Neural cell (in vitro differentiated cells): Measurements from ENCODE around the gene ELMO1. TPM values are rescaled to one million over a fixed set of nuclear protein-coding genes. Genes with fewer than 3 reads are reported as not detected.

Experiments used
- H2AFZ ChIP-seq: fragments of 200-600, 300-800 bp; sonication (generic), shearing (Covaris generic); 2 replicates; pipeline ENCODE4 v1.6.0; 2014; ENCODE audit warnings: low read depth, mild to moderate bottlenecking, antibody characterized with exemption, low read length, moderate library complexity
- H3F3A ChIP-seq: fragments of 200-600 bp; shearing (Covaris generic); 2 replicates; pipeline ENCODE4 v1.6.1; 2016; ENCODE audit warnings: mild to moderate bottlenecking, moderate library complexity, mixed read lengths, antibody characterized with exemption, low read length; ENCODE audit not compliant: insufficient read depth, poor library complexity, severe bottlenecking
- H3K27ac ChIP-seq: fragments of 200-600, 300-800 bp; sonication (generic), shearing (Covaris generic); 2 replicates; pipeline ENCODE4 v1.5.1; 2014; ENCODE audit warnings: mild to moderate bottlenecking, low read length, moderate library complexity
- H3K27me3 ChIP-seq: fragments of 300-800, 200-600 bp; sonication (generic), shearing (Covaris generic); 2 replicates; pipeline ENCODE4 v1.6.0; 2014; ENCODE audit warnings: mild to moderate bottlenecking, low read depth, low read length, moderate library complexity; ENCODE audit not compliant: insufficient read depth
- H3K36me3 ChIP-seq: fragments of 300-800, 200-600 bp; sonication (generic), shearing (Covaris generic); 2 replicates; pipeline ENCODE4 v1.5.1; 2014; ENCODE audit warnings: mild to moderate bottlenecking, antibody characterized with exemption, low read length, moderate library complexity; ENCODE audit not compliant: insufficient read depth
- H3K4me2 ChIP-seq: fragments of 300-800, 200-600 bp; sonication (generic), shearing (Covaris generic); 2 replicates; pipeline ENCODE4 v1.6.0; 2014; ENCODE audit warnings: mild to moderate bottlenecking, low read length
- H3K4me3 ChIP-seq: fragments of 300-800, 200-600 bp; sonication (generic), shearing (Covaris generic); 2 replicates; pipeline ENCODE4 v1.5.1; 2014; ENCODE audit warnings: mild to moderate bottlenecking, low read length, moderate library complexity
- H3K79me2 ChIP-seq: fragments of 200-600 bp; shearing (Covaris generic); replicated peaks from 2 replicates; pipeline ENCODE4 v1.6.0; 2014; ENCODE audit warnings: mild to moderate bottlenecking, low read length, moderate library complexity; ENCODE audit not compliant: insufficient read depth
- H3K9ac ChIP-seq: fragments of 300-800, 200-600 bp; sonication (generic), shearing (Covaris generic); 2 replicates; pipeline ENCODE4 v1.6.1; 2016; ENCODE audit warnings: mild to moderate bottlenecking, low read length, mixed read lengths
- H3K9me2 ChIP-seq: fragments of 200-600 bp; shearing (Covaris generic); 2 replicates; pipeline ENCODE4 v1.6.1; 2016; ENCODE audit warnings: mild to moderate bottlenecking, low read length, mixed read lengths; ENCODE audit not compliant: insufficient read depth
- H3K9me3 ChIP-seq: fragments of 200-600, 300-800 bp; sonication (generic), shearing (Covaris generic); 2 replicates; pipeline ENCODE4 v1.6.1; 2016; ENCODE audit warnings: mild to moderate bottlenecking, mixed run types, low read length, moderate library complexity, mixed read lengths
- H4K20me1 ChIP-seq: fragments of 200-600 bp; shearing (Covaris generic); 2 replicates; pipeline ENCODE4 v1.6.1; 2016; ENCODE audit warnings: mild to moderate bottlenecking, mixed run types; ENCODE audit not compliant: insufficient read depth
- CTCF ChIP-seq: fragments of 450-650 bp; IDR thresholded peaks from 2 replicates; pipeline ENCODE4 v1.5.1; 2014; ENCODE audit warnings: antibody characterized with exemption, mild to moderate bottlenecking, moderate library complexity; ENCODE audit not compliant: poor library complexity, severe bottlenecking
- EP300 ChIP-seq: fragments of 450-650 bp; conservative IDR thresholded peaks from 2 replicates; pipeline ENCODE4 v1.6.1; 2014; ENCODE audit warnings: antibody characterized with exemption, mild to moderate bottlenecking, moderate library complexity; ENCODE audit not compliant: poor library complexity, severe bottlenecking
- EZH2 ChIP-seq: fragments of 200-600, 300-800 bp; shearing (Covaris generic), sonication (generic); IDR thresholded peaks from 2 replicates; pipeline ENCODE4 v1.6.1; 2014; ENCODE audit warnings: antibody characterized with exemption, low read length, borderline replicate concordance, mild to moderate bottlenecking; ENCODE audit not compliant: insufficient read depth, poor library complexity, severe bottlenecking
- MXI1 ChIP-seq: fragments of 450-650 bp; conservative IDR thresholded peaks from 2 replicates; pipeline ENCODE4 v1.6.1; 2014; ENCODE audit warnings: antibody characterized with exemption, mild to moderate bottlenecking; ENCODE audit not compliant: poor library complexity, severe bottlenecking
- POLR2AphosphoS5 ChIP-seq: IDR thresholded peaks from 2 replicates; pipeline ENCODE4 v1.6.1; 2012
- RAD21 ChIP-seq: fragments of 450-650 bp; conservative IDR thresholded peaks from 2 replicates; pipeline ENCODE4 v1.6.1; 2014; ENCODE audit warnings: antibody characterized with exemption, mild to moderate bottlenecking, moderate library complexity
- SMC3 ChIP-seq: fragments of 450-650 bp; conservative IDR thresholded peaks from 2 replicates; pipeline ENCODE4 v1.6.1; 2014; ENCODE audit warnings: antibody characterized with exemption, mild to moderate bottlenecking, moderate library complexity; ENCODE audit not compliant: poor library complexity
- TAF1 ChIP-seq: IDR thresholded peaks from 2 replicates; pipeline ENCODE4 v1.6.1; 2012; ENCODE audit warnings: low read depth
- polyA plus RNA-seq: library from polyadenylated mRNA; depleted of rRNA; stranded (reverse); fragments of >200 nt; gene quantifications from 2 replicates; pipeline ENCODE4 v1.2.3, GENCODE V29; 2014
- TF ChIP-seq, protein P1 (sequence below): IDR thresholded peaks from 2 replicates; pipeline ENCODE4 v1.6.1; 2012; ENCODE audit warnings: borderline replicate concordance

Gene ELMO1
- polyA plus RNA-seq, 1 donor from 2014 or later: 12.2 TPM

DNA sequence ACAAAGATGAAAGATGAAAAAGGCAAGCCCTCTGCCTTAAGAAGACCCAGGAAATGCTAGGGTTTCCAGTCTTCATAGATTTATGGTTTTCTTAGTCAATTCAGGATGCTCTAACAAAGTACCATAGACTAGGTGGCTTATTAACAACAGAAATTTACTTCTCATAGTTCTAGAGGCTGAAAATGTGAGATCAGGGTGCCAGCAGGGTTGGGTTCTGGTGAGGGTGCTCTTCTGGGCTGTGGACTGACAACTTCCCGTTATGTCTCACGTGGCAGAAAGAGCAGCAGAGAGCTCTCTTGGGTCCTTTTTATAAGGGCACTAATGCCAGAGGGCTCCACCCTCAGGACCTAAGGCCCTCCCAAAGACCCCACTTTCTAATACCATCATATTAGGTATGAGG is 23.7 kb downstream of the ELMO1 start:
- no peak overlapping the region for H3K4me3 ChIP-seq
- H3K4me2 ChIP-seq: no peak overlapping the region
- no peaks in the 10 kb centered on the region for H3K9me3 ChIP-seq
- no peaks in the 10 kb centered on the region for H3K27me3 ChIP-seq
- no peaks in the 10 kb centered on the region for H4K20me1 ChIP-seq
- H3K36me3 ChIP-seq: no peaks in the 10 kb centered on the region
- H3K27ac ChIP-seq: no peak overlapping the region
- H3K79me2 ChIP-seq: no peaks in the 10 kb centered on the region
- H2AFZ ChIP-seq: no peak overlapping the region
- H3K9ac ChIP-seq: no peak overlapping the region
- TF ChIP-seq, protein P1, sequence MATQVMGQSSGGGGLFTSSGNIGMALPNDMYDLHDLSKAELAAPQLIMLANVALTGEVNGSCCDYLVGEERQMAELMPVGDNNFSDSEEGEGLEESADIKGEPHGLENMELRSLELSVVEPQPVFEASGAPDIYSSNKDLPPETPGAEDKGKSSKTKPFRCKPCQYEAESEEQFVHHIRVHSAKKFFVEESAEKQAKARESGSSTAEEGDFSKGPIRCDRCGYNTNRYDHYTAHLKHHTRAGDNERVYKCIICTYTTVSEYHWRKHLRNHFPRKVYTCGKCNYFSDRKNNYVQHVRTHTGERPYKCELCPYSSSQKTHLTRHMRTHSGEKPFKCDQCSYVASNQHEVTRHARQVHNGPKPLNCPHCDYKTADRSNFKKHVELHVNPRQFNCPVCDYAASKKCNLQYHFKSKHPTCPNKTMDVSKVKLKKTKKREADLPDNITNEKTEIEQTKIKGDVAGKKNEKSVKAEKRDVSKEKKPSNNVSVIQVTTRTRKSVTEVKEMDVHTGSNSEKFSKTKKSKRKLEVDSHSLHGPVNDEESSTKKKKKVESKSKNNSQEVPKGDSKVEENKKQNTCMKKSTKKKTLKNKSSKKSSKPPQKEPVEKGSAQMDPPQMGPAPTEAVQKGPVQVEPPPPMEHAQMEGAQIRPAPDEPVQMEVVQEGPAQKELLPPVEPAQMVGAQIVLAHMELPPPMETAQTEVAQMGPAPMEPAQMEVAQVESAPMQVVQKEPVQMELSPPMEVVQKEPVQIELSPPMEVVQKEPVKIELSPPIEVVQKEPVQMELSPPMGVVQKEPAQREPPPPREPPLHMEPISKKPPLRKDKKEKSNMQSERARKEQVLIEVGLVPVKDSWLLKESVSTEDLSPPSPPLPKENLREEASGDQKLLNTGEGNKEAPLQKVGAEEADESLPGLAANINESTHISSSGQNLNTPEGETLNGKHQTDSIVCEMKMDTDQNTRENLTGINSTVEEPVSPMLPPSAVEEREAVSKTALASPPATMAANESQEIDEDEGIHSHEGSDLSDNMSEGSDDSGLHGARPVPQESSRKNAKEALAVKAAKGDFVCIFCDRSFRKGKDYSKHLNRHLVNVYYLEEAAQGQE: no peak
- no peak for TF ChIP-seq RAD21
- no peak for TF ChIP-seq POLR2AphosphoS5
- no peak for TF ChIP-seq MXI1
- TF ChIP-seq EZH2: no peak
- no peak for TF ChIP-seq CTCF
- TF ChIP-seq TAF1: no peak
- no peak for TF ChIP-seq SMC3
- TF ChIP-seq EP300: no peak
- no peaks in the 10 kb centered on the region for H3K9me2 ChIP-seq
- H3F3A ChIP-seq: peaks cover 11% of the 10 kb centered on the region

- Histone ChIP-seq H2AFZ (no peak overlapping the region), H3K4me3 (no peak overlapping the region), H3K9ac (no peak overlapping the region), H3K79me2 (no peaks in the 10 kb centered on the region), H3K9me2 (no peaks in the 10 kb centered on the region), H3K36me3 (no peaks in the 10 kb centered on the region), H4K20me1 (no peaks in the 10 kb centered on the region), H3K27me3 (no peaks in the 10 kb centered on the region), H3K27ac (no peak overlapping the region), H3K9me3 (no peaks in the 10 kb centered on the region), H3K4me2 (no peak overlapping the region), H3F3A (peaks cover 11% of the 10 kb centered on the region)
- TF ChIP-seq EP300 (no peak), POLR2AphosphoS5 (no peak), TAF1 (no peak), SMC3 (no peak), MXI1 (no peak), EZH2 (no peak), RAD21 (no peak), CTCF (no peak)
Measured at GRCh38 chr7:37424521-37424920, 24.1 kb downstream of the ELMO1 start.
